Retinal pigment epithelial cell (primary cell): ENCODE measurements around the gene MED10.

ENCODE experiments used
- DNase-seq: peaks from one replicate; pipeline ENCODE4 v3.0.0-alpha.2; 2010; ENCODE audit warnings: low read depth
- H3K4me3 ChIP-seq: 2 replicates; pipeline ENCODE4 v1.5.1; 2011; ENCODE audit warnings: mild to moderate bottlenecking, low read length, control low read depth, moderate library complexity
- TF ChIP-seq, protein P1 (sequence below): conservative IDR thresholded peaks from 2 replicates; pipeline ENCODE4 v1.5.1; 2011; ENCODE audit warnings: low read depth, low read length, control low read depth, inconsistent platforms

MED10 gene

GRCh38 chr5:6356578-6357164 lies 21.7 kb downstream of the MED10 start:
- no peak overlapping the region for H3K4me3 ChIP-seq
- TF ChIP-seq, protein P1, sequence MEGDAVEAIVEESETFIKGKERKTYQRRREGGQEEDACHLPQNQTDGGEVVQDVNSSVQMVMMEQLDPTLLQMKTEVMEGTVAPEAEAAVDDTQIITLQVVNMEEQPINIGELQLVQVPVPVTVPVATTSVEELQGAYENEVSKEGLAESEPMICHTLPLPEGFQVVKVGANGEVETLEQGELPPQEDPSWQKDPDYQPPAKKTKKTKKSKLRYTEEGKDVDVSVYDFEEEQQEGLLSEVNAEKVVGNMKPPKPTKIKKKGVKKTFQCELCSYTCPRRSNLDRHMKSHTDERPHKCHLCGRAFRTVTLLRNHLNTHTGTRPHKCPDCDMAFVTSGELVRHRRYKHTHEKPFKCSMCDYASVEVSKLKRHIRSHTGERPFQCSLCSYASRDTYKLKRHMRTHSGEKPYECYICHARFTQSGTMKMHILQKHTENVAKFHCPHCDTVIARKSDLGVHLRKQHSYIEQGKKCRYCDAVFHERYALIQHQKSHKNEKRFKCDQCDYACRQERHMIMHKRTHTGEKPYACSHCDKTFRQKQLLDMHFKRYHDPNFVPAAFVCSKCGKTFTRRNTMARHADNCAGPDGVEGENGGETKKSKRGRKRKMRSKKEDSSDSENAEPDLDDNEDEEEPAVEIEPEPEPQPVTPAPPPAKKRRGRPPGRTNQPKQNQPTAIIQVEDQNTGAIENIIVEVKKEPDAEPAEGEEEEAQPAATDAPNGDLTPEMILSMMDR, result no peak
- no peak for DNase-seq

- TF ChIP-seq, protein P1, result no peak
- H3K4me3 ChIP-seq, result no peak overlapping the region
- DNase-seq, result no peak
Observed at GRCh38 chr5:6355294-6355693, 23.1 kb downstream of the MED10 start.

DNA sequence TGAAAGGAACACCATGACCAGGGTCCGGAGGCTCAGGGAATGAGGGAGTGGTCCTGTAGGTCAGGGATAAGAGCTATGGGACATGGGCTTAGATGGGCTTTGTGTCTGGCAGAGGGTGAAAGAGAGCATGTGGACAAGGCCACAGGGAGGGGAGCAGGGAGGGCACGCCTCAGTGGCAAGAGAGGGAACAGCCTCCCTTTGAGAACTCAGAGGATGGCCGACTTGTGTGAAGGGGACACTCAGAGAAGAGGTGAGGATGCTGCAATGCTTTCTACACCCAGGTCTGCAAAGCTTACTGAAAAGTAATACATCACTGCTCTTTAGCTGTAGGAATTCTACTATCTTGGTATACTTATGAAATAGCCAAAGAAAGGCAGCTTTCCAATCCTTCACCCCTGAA lies 23.5 kb downstream of the MED10 start:
- no peak for DNase-seq
- TF ChIP-seq, protein P1, result no peak
- no peak overlapping the region for H3K4me3 ChIP-seq

GRCh38 chr5:6353602-6354302 lies 24.6 kb downstream of the MED10 start:
- no peak for DNase-seq
- TF ChIP-seq, protein P1, result no peak
- no peak overlapping the region for H3K4me3 ChIP-seq

GRCh38 chr5:6350277-6351090 lies 27.9 kb downstream of the MED10 start:
- no peak overlapping the region for H3K4me3 ChIP-seq
- TF ChIP-seq, protein P1, result no peak
- no peak for DNase-seq

GRCh38 chr5:6349387-6349786 lies 29.0 kb downstream of the MED10 start:
- DNase-seq, result no peak
- TF ChIP-seq, protein P1, result no peak
- no peak overlapping the region for H3K4me3 ChIP-seq
